ENCODE results near the gene GP5. TPM values are rescaled to one million over a fixed set of nuclear protein-coding genes. Genes with fewer than 3 reads are reported as not detected.

Gene GP5
- total RNA-seq, 2 experiments from 2014 or later = 3.3 TPM

DNA sequence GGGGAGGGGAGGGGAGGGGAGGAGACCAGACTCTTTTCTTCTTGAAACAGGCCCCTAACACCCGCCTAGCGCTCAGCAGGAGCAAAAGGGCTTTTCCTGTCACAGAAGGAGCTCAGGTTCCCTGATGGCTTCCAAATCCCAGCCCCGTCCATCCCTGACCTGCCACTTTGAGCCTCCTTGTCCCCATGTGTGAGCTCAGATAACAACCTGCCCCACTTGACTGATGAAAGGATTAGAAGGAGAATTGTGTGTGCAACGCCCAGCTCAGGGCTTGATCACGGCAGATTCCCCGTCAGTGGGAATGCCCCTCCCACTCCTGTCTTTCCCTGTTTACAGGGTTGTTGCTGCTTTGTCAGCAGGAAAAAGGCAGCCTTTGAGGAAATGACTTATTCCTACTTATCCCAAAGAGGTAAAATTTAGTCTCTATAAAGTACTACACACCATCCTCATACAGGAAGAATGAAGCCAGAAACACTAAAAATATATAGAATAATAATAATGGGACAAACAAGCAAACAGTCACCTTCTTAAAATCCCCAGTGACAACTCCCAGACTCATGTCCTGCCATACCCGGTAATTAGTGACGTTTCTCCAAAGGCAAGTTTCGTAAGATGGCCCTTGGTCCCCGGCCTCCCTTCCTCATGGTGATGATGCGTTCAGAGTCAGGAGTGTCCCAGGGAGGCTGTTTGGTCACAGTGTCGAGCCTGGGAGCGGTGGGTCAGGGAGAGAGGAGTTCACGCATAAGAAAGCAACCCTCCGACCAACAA, 23.4 kb downstream of the GP5 start:
- Mint-ChIP-seq H3K4me3 (no peak overlapping the region), H3K27me3 (peaks cover 13% of the 10 kb centered on the region), H3K9me3 (no peaks in the 10 kb centered on the region), H3K4me1 (ENCODE audit: low read depth) (no peaks in the 10 kb centered on the region), H3K27ac (no peak overlapping the region), H3K36me3 (ENCODE audit: low read depth) (no peaks in the 10 kb centered on the region)
- ATAC-seq (ENCODE audit: poor library complexity) (no peak), DNase-seq (no peak)
- no peaks in the 10 kb centered on the region for H3K36me3 ChIP-seq (ENCODE audit: insufficient read depth, low read length)
- no peak overlapping the region for H3K27ac ChIP-seq (ENCODE audit: low read depth in 1 of 2, low read length in 2 of 2)
- no peaks in the 10 kb centered on the region for H3K4me1 ChIP-seq (ENCODE audit: insufficient read depth, low read length)
- ChIA-PET POLR2A (interaction anchor here (1.0 kb wide), 1 partner anchor 21 kb away, joined by 5 read pairs; no protein-coding TSS in a partner anchor), CTCF (no interaction called here)
- H3K27me3 ChIP-seq (ENCODE audit: control insufficient read depth in 1 of 2, insufficient read depth in 2 of 2, low read length in 2 of 2) = peaks cover 2 to 8% of the 10 kb centered on the region in 2 experiments
- H3K4me3 ChIP-seq (ENCODE audit: low read length) = no peak overlapping the region
- TF ChIP-seq, protein P1, sequence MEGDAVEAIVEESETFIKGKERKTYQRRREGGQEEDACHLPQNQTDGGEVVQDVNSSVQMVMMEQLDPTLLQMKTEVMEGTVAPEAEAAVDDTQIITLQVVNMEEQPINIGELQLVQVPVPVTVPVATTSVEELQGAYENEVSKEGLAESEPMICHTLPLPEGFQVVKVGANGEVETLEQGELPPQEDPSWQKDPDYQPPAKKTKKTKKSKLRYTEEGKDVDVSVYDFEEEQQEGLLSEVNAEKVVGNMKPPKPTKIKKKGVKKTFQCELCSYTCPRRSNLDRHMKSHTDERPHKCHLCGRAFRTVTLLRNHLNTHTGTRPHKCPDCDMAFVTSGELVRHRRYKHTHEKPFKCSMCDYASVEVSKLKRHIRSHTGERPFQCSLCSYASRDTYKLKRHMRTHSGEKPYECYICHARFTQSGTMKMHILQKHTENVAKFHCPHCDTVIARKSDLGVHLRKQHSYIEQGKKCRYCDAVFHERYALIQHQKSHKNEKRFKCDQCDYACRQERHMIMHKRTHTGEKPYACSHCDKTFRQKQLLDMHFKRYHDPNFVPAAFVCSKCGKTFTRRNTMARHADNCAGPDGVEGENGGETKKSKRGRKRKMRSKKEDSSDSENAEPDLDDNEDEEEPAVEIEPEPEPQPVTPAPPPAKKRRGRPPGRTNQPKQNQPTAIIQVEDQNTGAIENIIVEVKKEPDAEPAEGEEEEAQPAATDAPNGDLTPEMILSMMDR (IDR thresholded peaks at IDR 0.05) = no peak
- intact Hi-C loops (cut with DNase I, micrococcal nuclease) = no loop called here
- H3K9me3 ChIP-seq (ENCODE audit: control insufficient read depth in 1 of 2, insufficient read depth in 1 of 2, low read length in 2 of 2) = no peaks in the 10 kb centered on the region

DNA sequence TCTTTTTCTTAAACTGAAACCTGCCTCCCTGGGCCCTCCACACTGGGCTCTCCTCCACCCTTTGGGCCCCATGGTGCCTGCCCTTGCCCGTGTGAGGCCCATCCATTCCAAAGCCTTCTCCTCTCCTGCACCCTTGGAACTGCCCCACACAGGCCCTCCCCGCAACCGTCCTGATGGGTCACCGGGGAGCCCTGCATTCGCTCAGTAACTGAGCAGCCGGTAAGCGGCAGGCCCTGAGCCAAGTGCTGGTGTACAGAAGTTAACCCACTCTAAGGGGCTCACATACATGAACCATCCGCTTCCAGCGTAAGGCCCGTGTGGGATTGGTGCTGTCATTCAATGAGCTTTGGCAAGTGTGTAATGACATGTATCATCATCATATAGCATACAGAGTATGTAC, 24.1 kb downstream of the GP5 start:
- Mint-ChIP-seq H3K4me3 (no peak overlapping the region), H3K9me3 (no peaks in the 10 kb centered on the region), H3K27me3 (peaks cover 21% of the 10 kb centered on the region), H3K27ac (no peak overlapping the region), H3K36me3 (ENCODE audit: low read depth) (no peaks in the 10 kb centered on the region), H3K4me1 (ENCODE audit: low read depth) (no peaks in the 10 kb centered on the region)
- TF ChIP-seq, protein P1 (IDR thresholded peaks at IDR 0.05) = no peak
- ChIA-PET CTCF (no interaction called here), POLR2A (interaction anchor here (1.0 kb wide), 1 partner anchor 21 kb away, joined by 5 read pairs; no protein-coding TSS in a partner anchor)
- Histone ChIP-seq H3K36me3 (ENCODE audit: insufficient read depth, low read length) (no peaks in the 10 kb centered on the region), H3K4me3 (ENCODE audit: low read length) (no peak overlapping the region), H3K4me1 (ENCODE audit: insufficient read depth, low read length) (no peaks in the 10 kb centered on the region), H3K27ac (ENCODE audit: low read depth in 1 of 2, low read length in 2 of 2) (no peak overlapping the region), H3K27me3 (ENCODE audit: control insufficient read depth in 1 of 2, insufficient read depth in 2 of 2, low read length in 2 of 2) (peaks cover 8 to 15% of the 10 kb centered on the region in 2 experiments), H3K9me3 (ENCODE audit: control insufficient read depth in 1 of 2, insufficient read depth in 1 of 2, low read length in 2 of 2) (no peaks in the 10 kb centered on the region)
- ATAC-seq (ENCODE audit: poor library complexity) (no peak), DNase-seq (no peak)
- intact Hi-C loops (cut with DNase I, micrococcal nuclease) = no loop called here

DNA sequence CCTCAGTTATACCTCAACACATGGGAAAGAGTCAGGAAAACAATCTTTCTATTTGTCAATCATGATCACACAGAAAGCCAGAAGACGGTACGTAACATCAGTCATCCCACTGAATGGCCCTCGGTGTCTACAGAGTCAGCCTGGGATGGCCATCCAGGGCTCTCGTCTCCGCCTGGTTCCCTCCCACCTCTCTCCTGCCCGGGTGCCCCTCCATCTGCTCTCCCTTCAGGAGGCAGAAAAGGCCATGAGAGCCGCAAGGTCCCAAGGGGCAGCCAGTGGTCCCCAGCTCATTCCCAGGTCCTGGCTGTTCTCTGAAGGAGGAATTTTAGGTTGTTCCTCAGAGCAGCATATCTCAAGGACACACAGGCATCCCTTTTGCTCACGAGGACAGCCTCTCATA, 25.2 kb downstream of the GP5 start:
- DNase-seq = no peak
- Histone ChIP-seq H3K27me3 (ENCODE audit: control insufficient read depth in 1 of 2, insufficient read depth in 2 of 2, low read length in 2 of 2) (peaks cover 8 to 23% of the 10 kb centered on the region in 2 experiments), H3K27ac (ENCODE audit: low read depth in 1 of 2, low read length in 2 of 2) (no peak overlapping the region), H3K4me1 (ENCODE audit: insufficient read depth, low read length) (no peaks in the 10 kb centered on the region), H3K4me3 (ENCODE audit: low read length) (no peak overlapping the region), H3K9me3 (ENCODE audit: control insufficient read depth in 1 of 2, insufficient read depth in 1 of 2, low read length in 2 of 2) (no peaks in the 10 kb centered on the region), H3K36me3 (ENCODE audit: insufficient read depth, low read length) (no peaks in the 10 kb centered on the region)
- CTCF ChIA-PET = no interaction called here
- TF ChIP-seq, protein P1 (IDR thresholded peaks at IDR 0.05) = no peak
- Mint-ChIP-seq H3K4me3 (no peak overlapping the region), H3K27ac (no peak overlapping the region), H3K36me3 (ENCODE audit: low read depth) (no peaks in the 10 kb centered on the region), H3K9me3 (no peaks in the 10 kb centered on the region), H3K27me3 (peaks cover 28% of the 10 kb centered on the region), H3K4me1 (ENCODE audit: low read depth) (no peaks in the 10 kb centered on the region)
- POLR2A ChIA-PET = no interaction called here
- no peak for ATAC-seq (ENCODE audit: poor library complexity)
- intact Hi-C loops (cut with DNase I, micrococcal nuclease) = no loop called here

Measured in CD4-positive, alpha-beta T cell (primary cell).